ENCODE measurements around the gene METTL9. TPM values are rescaled to one million over a fixed set of nuclear protein-coding genes. Genes with fewer than 3 reads are reported as not detected.

The METTL9 gene
- total RNA-seq, 1 donor from 2014 or later, result 221 TPM

GRCh38 chr16:21704266-21704665 lies 104.9 kb downstream of the METTL9 start:
- H3K36me3 Mint-ChIP-seq (ENCODE audit: low read depth, unreplicated experiment), result no peaks in the 10 kb centered on the region
- DNase-seq (ENCODE audit: low spot score), result no peak
- TF ChIP-seq CTCF (IDR thresholded peaks at IDR 0.05; ENCODE audit: unreplicated experiment), result no peak
- H3K9me3 Mint-ChIP-seq (ENCODE audit: unreplicated experiment), result no peaks in the 10 kb centered on the region
- no peak overlapping the region for H3K27ac Mint-ChIP-seq (ENCODE audit: unreplicated experiment)
- no peaks in the 10 kb centered on the region for H3K4me1 Mint-ChIP-seq (ENCODE audit: unreplicated experiment)
- H3K27me3 Mint-ChIP-seq (ENCODE audit: unreplicated experiment), result peaks cover 2% of the 10 kb centered on the region
- no peak overlapping the region for H3K4me3 Mint-ChIP-seq (ENCODE audit: unreplicated experiment)

- H3K9me3 Mint-ChIP-seq (ENCODE audit: unreplicated experiment), result no peaks in the 10 kb centered on the region
- no peaks in the 10 kb centered on the region for H3K36me3 Mint-ChIP-seq (ENCODE audit: low read depth, unreplicated experiment)
- peaks cover 2% of the 10 kb centered on the region for H3K27me3 Mint-ChIP-seq (ENCODE audit: unreplicated experiment)
- no peaks in the 10 kb centered on the region for H3K4me1 Mint-ChIP-seq (ENCODE audit: unreplicated experiment)
- H3K27ac Mint-ChIP-seq (ENCODE audit: unreplicated experiment), result no peak overlapping the region
- no peak overlapping the region for H3K4me3 Mint-ChIP-seq (ENCODE audit: unreplicated experiment)
- DNase-seq (ENCODE audit: low spot score), result no peak
- no peak for TF ChIP-seq CTCF (IDR thresholded peaks at IDR 0.05; ENCODE audit: unreplicated experiment)
These were observed 105.4 kb downstream of the METTL9 start for GRCh38 chr16:21704733-21705132.

Other genes starting within 250 kb of the METTL9 start
- not detected for gene IGSF6, start 53.0 kb downstream of the METTL9 start, total RNA-seq (ENCODE audit: unreplicated experiment)
- not detected for gene OTOA, start 64.4 kb downstream of the METTL9 start, total RNA-seq (ENCODE audit: unreplicated experiment)